HG03354 (cell line): ENCODE results near the gene PAN3.
"Not testable (repeated sequence)": the region's sequence is repeated elsewhere in the genome, so short reads cannot be mapped to it uniquely, and the experiment has no call there.

Experiments
- ATAC-seq: cut with Tn5 transposase; IDR thresholded peaks from one replicate; pipeline ENCODE4 v1.9.1; 2021; ENCODE audit warnings: mild to moderate bottlenecking; ENCODE audit not compliant: unreplicated experiment, poor library complexity, severe bottlenecking

PAN3 gene, protein sequence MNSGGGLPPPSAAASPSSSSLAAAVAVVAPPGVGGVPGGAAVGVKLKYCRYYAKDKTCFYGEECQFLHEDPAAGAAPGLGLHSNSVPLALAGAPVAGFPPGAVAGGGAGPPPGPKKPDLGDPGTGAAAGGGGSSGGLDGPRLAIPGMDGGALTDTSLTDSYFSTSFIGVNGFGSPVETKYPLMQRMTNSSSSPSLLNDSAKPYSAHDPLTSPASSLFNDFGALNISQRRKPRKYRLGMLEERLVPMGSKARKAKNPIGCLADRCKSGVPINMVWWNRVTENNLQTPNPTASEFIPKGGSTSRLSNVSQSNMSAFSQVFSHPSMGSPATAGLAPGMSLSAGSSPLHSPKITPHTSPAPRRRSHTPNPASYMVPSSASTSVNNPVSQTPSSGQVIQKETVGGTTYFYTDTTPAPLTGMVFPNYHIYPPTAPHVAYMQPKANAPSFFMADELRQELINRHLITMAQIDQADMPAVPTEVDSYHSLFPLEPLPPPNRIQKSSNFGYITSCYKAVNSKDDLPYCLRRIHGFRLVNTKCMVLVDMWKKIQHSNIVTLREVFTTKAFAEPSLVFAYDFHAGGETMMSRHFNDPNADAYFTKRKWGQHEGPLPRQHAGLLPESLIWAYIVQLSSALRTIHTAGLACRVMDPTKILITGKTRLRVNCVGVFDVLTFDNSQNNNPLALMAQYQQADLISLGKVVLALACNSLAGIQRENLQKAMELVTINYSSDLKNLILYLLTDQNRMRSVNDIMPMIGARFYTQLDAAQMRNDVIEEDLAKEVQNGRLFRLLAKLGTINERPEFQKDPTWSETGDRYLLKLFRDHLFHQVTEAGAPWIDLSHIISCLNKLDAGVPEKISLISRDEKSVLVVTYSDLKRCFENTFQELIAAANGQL

GRCh38 chr13:28138012-28138755, at the start of gene PAN3:
PAN3 (plus strand) TSS chr13:28138545; CDS start chr13:28138658, 113 bp downstream.
- peak; percentile 61 for ATAC-seq

DNA sequence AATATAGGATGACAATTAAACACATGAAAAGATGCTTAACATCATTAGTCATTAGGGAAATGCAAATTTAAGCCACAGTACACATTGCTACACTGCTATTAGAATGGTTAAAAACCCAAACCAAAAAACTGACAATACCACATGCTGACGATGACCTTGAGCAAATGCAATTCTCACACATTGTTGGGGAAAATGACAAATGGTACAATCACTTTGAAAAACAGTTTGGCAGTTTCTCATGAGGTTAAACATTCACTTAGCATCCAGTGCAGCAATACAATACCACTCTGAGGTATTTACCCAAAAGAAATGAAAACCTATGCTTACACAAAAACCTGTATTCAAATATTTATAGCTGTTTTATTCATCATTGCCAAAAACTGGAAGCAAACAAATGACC, 49.3 kb upstream of the PAN3 start:
- no peak for ATAC-seq

DNA sequence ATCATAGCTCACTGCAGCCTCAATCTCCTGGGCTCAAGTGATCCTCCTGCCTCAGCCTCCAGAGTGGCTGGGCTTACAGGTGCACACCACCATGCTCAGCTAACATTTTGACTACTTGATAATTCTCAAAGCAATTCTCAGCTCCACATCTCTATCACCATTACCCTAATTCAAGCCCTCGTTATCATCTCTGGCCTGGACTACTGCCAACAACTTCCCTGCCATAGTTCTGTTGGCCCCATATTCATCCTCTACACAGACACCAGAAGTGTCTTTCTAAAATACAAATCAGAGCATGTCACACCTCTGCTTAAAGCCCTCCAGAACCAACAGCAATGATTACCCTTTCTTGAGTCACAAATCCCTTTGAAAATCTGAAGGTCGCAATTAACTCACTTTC, 45.9 kb upstream of the PAN3 start:
- no peak for ATAC-seq

- no peak for ATAC-seq
Measured at GRCh38 chr13:28093881-28094280, 44.5 kb upstream of the PAN3 start.

- no peak for ATAC-seq
Measured at GRCh38 chr13:28094306-28094705, 44.0 kb upstream of the PAN3 start.

- no peak for ATAC-seq
Measured at GRCh38 chr13:28097503-28097902, 40.8 kb upstream of the PAN3 start.

DNA sequence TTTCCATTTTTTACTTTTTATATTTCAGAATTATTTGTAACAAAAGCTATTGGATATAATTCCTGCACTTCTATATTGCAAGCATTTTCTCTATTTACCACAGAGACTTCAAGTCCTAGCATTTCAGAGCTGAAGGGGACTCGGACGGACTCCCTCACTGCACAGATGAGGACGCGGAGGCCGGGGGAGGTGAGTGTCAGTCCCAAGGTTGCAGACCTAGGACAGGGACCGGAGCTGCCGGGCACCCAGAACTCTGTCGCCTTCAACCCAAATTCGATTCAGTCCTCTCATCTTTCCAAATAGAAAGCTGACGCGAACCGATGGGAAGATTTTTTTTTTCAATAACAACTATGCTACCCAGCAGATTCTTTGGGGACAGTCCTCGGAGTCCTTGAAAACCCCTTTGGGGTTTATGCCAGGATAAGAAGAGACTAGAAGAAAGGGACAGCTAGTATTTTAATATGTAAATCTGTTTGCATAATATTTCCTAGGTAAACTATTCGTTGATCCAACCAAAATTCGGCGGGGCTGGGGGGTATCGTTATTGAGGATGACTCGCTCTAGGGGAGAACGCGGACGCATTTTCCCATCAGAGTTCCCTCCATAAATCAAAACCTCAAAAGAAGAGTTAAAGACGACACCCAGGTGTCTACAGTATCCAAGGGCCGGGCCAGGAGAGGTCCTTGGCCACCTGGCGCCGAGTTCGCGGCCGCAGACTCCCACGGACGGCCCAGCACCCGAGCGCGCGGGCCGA, 38.8 kb upstream of the PAN3 start:
- ATAC-seq: no peak

DNA sequence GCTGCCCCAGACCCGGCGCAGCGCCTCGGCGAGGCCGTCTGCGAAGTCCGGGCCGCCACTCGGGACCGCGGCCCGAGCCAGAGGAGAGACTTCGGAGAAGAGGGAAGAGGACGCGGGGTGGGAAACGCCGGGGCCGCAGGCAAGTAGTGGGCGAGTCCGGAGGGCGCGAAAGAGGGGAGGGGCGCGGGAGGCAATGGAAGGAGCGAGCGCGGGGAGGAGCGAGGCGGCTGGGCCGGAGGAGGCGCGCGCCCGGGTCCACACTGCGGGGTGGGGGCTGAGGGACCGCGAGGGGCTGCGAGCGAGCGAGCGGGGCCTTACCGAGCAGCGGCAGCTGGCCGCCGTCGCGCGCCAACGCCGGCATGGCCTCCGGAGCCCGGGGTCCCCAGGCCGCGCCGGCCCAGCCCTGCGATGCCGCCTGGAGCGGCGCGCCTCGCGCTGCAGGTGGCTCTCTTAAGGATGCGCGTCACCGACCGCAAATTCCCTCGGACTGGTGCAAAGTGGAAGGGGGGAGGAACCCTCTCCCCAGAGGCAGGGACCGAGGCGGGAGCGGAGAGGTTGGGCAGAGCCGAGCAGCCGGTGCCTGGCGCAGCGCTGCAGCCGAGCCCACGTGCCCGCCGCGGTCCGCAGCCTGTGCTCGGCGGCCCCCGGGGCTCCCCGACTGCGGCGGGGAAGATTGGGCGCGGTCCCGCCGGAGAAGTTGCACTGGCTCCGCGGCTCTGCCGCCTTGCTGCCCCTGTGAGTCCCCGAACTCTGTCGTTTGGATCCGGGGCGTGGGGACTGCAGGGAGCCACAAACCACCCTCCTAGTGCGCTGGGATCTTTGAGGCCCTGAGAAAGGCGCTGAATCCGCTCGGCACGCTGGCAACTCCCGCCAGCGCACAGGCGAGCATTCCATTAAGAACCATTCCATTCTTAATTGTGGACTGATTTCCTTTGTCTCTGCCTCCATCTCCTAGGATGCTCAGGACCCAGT, 37.9 kb upstream of the PAN3 start, which contains the start of gene FLT3:
Gene FLT3, minus strand, starts transcription at position 427 of the 972 bp plus-strand sequence. Its CDS starts 66 bp downstream, at position 361.
- peak; percentile 58 for ATAC-seq

- ATAC-seq: not testable (repeated sequence)
Measured at GRCh38 chr13:28101886-28102285, 36.5 kb upstream of the PAN3 start.

DNA sequence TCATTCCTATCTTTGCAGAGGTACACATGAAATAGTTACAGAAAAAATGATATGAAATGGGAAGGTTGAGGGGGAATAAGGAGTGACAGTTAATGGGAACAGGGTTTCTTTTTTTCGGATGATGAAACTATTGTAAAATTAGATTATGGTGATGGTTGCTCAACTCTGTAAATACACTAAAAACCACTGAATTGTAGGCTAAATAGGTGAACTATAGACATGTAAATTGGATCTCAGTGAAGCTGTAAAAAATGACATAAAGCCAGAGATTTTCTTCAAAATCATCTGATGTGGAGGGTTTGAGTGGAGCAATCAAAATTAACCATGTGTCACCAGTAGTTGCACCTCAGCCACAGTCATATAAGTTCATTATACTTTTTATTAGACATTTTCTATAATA, 31.4 kb upstream of the PAN3 start:
- ATAC-seq: no peak

GRCh38 chr13:28110414-28110813, 27.9 kb upstream of the PAN3 start:
- no peak for ATAC-seq

DNA sequence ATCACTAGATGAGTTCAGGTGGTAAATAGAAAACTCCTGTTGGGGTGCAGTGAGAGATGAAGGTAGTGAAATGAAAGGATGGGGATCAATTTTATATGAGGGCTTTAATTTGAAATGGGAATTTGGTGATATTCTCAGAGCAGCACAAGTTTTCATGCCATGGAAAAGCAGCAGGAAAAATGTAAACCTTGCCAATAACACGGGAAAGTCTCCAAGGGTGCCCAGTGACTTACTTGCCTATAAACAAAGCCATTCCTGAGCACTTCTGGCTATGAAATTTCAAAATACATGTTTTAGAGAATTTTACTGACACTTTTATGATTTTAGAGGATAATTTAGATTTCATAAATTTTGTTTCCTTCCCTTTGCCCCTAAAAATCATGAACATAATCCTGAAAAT, 21.6 kb upstream of the PAN3 start:
- no peak for ATAC-seq

- no peak for ATAC-seq
Measured at GRCh38 chr13:28117689-28118377, 20.5 kb upstream of the PAN3 start.

GRCh38 chr13:28120317-28120716, 18.0 kb upstream of the PAN3 start:
- no peak for ATAC-seq

- ATAC-seq: no peak
Measured at GRCh38 chr13:28121224-28121623, 17.1 kb upstream of the PAN3 start.

DNA sequence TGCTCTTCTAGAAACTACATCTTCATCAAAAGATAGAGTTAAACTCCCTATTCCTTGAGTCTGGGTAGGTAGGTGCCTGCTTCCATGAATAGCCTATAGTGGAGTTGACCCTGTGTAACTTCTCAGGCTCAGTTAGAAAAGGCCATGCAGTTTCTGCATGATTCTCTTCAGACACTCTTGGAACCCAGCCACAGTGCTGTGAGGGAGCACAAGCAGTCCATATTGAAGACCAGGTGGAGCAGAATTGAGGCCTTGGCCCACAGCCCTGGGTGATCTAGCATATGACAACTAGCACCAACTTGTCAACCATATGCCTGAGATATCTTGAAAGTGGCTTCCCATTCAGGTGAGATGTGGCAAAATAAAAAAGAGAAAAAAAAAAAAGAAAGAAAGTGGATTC, 10.3 kb upstream of the PAN3 start:
- no peak for ATAC-seq

GRCh38 chr13:28128926-28129325, 9.4 kb upstream of the PAN3 start:
- ATAC-seq: no peak
